GM12801 (cell line): ENCODE measurements around the gene ZNF581.

Experiments used
- TF ChIP-seq, protein P1 (sequence below): IDR thresholded peaks from one replicate; pipeline ENCODE4 v1.5.1; 2011; ENCODE audit warnings: control low read depth; ENCODE audit not compliant: insufficient read length; ENCODE audit errors: extremely low read depth

The ZNF581 gene

GRCh38 chr19:55688422-55689218, 45.2 kb downstream of the ZNF581 start:
- TF ChIP-seq, protein P1, sequence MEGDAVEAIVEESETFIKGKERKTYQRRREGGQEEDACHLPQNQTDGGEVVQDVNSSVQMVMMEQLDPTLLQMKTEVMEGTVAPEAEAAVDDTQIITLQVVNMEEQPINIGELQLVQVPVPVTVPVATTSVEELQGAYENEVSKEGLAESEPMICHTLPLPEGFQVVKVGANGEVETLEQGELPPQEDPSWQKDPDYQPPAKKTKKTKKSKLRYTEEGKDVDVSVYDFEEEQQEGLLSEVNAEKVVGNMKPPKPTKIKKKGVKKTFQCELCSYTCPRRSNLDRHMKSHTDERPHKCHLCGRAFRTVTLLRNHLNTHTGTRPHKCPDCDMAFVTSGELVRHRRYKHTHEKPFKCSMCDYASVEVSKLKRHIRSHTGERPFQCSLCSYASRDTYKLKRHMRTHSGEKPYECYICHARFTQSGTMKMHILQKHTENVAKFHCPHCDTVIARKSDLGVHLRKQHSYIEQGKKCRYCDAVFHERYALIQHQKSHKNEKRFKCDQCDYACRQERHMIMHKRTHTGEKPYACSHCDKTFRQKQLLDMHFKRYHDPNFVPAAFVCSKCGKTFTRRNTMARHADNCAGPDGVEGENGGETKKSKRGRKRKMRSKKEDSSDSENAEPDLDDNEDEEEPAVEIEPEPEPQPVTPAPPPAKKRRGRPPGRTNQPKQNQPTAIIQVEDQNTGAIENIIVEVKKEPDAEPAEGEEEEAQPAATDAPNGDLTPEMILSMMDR = no peak

GRCh38 chr19:55689411-55690108, 46.1 kb downstream of the ZNF581 start:
- TF ChIP-seq, protein P1 = no peak

- TF ChIP-seq, protein P1 = no peak
These were observed 46.8 kb downstream of the ZNF581 start for GRCh38 chr19:55690109-55690768.

DNA sequence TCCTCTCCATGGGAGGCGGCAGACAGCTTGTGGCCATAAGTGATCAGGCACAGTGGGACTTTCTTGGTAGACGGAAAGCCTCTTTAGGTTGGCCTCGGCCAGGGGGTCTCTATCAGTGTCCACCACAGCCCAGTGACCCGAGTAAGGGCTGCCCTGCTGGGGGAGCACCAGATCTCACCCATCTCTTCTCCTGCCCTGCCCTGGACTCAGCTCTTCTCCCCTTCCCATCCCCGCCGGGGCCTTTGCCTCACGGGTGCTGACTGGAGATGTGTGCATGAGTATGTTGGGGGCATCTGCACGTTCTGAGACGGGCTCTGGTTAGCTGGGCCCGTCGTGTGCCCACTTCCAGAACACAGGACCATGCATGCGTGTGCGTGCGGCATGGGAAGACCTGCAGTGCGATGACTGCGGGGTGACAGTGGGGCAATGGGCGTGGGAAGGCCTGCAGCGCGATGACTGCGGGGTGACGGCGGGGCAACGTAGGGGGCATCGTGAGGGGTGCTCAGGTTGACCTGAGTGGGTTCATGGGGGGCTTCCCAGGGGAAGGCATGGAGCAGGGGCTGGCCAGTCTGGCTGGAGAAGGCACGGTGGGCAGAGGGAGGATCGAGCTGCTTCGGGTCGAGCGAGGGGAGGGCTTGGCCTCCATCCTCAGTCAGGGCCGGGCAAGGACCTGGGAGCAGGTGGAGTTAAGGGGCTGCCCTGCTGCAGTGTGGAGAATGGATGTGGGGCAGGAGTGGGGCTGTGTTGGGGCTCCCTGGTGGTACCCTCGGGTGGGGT, 47.5 kb downstream of the ZNF581 start:
- TF ChIP-seq, protein P1 = no peak

DNA sequence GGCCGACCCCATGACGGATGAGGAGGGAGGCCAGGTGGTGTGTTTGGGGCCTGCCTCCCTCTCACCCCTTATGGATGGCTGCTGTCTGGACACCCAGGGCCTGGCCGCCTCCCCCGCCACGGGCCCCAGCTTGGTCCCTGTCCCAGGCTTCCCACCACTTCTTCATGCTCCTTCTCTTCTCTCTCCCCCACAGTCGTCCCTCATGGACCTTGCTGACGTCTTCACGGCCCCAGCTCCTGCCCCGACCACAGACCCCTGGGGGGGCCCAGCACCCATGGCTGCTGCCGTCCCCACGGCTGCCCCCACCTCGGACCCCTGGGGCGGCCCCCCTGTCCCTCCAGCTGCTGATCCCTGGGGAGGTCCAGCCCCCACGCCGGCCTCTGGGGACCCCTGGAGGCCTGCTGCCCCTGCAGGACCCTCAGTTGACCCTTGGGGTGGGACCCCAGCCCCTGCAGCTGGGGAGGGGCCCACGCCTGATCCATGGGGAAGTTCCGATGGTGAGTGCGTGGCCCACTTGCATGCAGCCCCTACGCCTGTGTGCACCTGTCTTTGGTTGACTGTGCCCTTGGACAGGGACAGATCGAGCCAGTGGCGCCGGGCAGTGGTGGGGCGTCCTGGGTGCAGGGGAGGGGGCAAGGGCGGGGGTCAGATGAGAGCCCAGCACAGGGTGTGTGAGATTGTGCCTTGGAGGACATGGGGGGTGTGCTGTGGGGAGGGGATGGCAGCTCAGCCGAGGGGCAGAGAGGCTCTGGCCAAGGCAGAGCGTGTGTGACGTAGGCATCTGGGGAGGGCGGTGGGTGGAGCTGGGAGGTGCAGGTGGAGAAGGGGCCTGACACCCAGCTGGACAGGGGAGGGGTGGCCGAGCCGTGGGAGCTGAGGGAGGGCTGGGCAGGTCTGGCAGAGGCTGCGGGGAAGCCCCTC, 48.4 kb downstream of the ZNF581 start:
- TF ChIP-seq, protein P1 = no peak

DNA sequence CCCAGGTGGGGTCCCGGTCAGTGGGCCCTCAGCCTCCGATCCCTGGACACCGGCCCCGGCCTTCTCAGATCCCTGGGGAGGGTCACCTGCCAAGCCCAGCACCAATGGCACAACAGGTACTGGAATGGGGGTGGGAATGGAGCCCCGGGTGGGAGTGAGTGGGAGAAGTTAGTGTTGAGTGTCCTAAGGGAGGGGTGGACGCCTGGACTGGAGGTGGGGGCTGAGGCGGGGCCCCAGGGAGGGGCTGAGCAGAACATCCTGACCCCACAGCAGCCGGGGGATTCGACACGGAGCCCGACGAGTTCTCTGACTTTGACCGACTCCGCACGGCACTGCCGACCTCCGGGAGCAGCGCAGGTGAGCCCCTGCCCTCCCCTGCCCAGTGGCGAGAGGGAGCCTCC, 49.2 kb downstream of the ZNF581 start:
- TF ChIP-seq, protein P1 = no peak
